ENCODE data around the gene UNC5B.

The UNC5B gene

DNA sequence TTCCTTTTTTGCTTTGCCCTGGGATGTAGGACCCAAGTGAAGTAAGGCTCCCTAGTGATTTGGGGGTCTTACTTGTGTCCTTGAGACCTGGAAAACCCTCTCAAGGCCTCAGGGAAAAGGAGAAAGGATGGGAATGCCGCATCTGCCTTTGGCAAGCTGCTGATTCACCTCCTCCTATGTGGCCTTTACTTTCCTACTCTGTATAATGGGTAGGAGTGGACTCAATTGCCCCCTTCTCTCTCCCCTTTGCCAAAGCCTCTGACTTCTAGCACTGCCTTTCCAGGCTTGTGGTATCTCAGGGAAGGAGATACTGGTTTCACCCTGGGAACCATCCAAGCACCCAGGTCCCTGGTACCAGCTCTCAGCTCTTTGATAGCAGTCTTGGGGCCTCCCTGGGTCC is 35.4 kb downstream of the UNC5B start:
- H3K27ac ChIP-seq, result no peak overlapping the region
- TF ChIP-seq, protein P1, sequence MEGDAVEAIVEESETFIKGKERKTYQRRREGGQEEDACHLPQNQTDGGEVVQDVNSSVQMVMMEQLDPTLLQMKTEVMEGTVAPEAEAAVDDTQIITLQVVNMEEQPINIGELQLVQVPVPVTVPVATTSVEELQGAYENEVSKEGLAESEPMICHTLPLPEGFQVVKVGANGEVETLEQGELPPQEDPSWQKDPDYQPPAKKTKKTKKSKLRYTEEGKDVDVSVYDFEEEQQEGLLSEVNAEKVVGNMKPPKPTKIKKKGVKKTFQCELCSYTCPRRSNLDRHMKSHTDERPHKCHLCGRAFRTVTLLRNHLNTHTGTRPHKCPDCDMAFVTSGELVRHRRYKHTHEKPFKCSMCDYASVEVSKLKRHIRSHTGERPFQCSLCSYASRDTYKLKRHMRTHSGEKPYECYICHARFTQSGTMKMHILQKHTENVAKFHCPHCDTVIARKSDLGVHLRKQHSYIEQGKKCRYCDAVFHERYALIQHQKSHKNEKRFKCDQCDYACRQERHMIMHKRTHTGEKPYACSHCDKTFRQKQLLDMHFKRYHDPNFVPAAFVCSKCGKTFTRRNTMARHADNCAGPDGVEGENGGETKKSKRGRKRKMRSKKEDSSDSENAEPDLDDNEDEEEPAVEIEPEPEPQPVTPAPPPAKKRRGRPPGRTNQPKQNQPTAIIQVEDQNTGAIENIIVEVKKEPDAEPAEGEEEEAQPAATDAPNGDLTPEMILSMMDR (conservative IDR thresholded peaks at IDR 0.05), result no peak

DNA sequence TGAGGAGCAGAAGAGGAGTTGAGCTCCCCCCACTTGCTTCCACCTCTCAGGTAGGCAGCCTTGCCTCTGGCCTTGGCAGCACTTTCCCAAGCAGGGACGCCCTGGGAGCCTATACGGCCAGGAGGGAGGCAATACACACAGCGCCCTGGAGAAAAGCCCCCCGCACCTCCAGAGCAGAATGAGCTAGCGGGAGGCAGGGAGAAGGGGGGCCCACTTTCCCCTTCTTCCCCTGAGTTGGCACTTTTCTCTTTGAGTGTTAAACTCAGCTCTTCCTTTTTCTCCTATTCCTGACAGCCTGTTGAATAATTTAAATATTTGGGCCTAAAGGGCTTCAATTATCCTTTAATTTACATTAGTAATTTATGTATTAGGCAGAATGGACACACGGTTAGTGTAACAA is 35.8 kb downstream of the UNC5B start:
- no peak overlapping the region for H3K27ac ChIP-seq
- TF ChIP-seq, protein P1 (conservative IDR thresholded peaks at IDR 0.05), result no peak

DNA sequence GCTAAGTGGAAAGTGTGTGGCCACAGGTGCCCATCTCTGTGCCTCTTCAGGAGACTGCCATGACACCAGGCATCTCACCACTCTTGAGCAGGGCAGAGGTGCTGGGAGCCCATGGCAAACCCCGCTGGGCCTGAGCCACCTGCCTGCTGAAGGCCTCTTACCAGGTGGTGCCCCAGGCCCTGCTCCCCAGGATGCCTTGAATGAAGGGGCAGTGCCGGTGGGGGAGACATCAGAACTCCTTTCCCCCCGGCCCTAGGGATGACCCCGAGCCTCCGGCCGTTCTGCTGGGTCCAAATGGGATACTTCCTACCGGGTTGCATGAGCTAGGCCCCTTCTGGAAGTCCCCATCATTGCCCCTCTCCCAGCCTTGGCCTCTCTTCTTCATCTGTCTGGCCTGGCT is 37.6 kb downstream of the UNC5B start:
- H3K27ac ChIP-seq, result no peak overlapping the region
- TF ChIP-seq, protein P1 (conservative IDR thresholded peaks at IDR 0.05), result no peak

DNA sequence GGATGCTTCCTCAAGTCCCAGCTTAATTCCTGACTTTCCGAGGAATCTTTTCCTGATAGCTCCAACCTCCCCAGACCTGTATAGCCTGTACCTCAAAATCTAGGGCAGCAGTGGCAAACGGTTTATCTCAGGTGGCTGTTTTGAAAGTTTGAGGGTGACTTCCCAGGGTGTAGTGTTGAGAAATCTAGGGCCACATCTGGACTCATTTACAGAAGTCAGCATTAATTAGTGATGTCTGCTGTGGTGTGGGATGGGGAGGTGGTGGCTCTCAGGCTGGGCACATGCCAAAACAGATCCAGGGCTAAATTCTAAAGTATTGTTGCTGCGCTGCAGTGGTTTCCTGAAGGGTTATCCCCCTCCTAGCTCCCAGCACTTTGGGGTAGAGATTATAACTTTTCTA is 38.0 kb downstream of the UNC5B start:
- H3K27ac ChIP-seq, result no peak overlapping the region
- TF ChIP-seq, protein P1 (conservative IDR thresholded peaks at IDR 0.05), result no peak

DNA sequence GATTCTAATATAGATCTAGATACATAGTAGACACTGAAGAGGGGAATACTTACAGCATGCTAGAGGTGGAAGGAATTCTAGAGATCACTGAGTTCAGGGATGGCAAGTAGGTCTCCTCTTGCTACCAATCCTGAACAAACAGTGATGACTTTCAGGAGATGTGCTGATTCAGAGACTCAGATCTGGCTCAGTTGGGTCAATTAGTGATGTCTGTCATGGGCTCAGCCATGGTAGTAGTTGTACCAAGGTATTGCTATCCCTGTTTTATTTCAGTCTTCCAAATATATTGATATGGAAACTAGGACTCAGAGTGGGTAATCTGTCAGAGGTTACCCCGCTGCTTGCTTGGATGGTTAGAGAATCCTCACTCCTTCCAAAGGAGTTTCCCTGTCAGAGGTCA is 38.5 kb downstream of the UNC5B start:
- no peak overlapping the region for H3K27ac ChIP-seq

DNA sequence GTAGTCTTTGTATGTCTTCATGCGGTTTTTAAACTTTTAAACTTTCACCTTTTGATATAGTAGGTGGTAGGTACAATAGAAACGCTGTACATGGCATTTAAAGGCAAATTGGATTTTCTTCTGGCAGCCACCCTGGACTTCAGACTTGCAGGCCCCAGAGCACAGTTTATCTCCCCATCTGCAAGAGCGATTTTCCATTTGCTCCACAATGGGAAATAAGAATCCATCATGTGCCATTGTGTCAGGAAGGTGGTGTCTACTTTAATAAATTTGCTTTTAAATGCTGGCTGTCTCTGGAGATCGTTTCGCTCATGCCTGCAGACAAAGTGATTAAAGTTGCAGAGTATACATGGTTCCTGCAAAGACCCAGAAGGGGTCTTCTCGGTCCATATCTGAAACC is 38.9 kb downstream of the UNC5B start:
- no peak overlapping the region for H3K27ac ChIP-seq
- TF ChIP-seq, protein P1 (conservative IDR thresholded peaks at IDR 0.05), result no peak

More for the DNA sequence above, 38.5 kb downstream of the UNC5B start:
- TF ChIP-seq, protein P1 (conservative IDR thresholded peaks at IDR 0.05), result no peak

DNA sequence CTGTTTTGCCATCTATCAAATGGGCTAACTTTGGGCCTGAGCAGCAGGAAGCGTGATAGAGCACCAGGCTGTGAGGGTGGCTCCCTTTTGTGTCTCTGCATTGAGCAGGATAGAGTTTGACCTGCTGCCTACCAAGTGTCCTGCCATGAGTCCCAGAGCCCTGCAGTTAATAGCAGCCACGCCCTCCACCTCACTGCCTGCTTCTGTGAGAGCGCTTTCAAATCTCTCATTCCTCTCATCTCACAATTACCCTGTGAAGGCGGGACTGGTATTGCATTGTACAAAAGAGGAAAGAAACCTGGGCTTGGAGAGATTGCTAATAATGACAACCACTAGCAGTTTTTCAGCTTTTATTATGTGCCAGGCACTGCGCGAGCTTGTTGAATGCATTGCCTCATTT is 39.9 kb downstream of the UNC5B start:
- no peak overlapping the region for H3K27ac ChIP-seq
- TF ChIP-seq, protein P1 (conservative IDR thresholded peaks at IDR 0.05), result no peak
